Measurements from ENCODE around the gene GALNT3.

GALNT3 gene

GRCh38 chr2:165795011-165795410 is 964 bp upstream of the GALNT3 start:
- no peak for DNase-seq

GRCh38 chr2:165794536-165794928 is 485 bp upstream of the GALNT3 start:
- peak; percentile 21 for DNase-seq

GRCh38 chr2:165793161-165793778 is 777 bp downstream of the GALNT3 start:
- DNase-seq: no peak

GRCh38 chr2:165792104-165792454 is 2.0 kb downstream of the GALNT3 start:
- no peak for DNase-seq

GRCh38 chr2:165791421-165792103 is 2.5 kb downstream of the GALNT3 start:
- no peak for DNase-seq

GRCh38 chr2:165790466-165790865 is 3.6 kb downstream of the GALNT3 start:
- DNase-seq: no peak

- no peak for DNase-seq
These were observed 6.7 kb downstream of the GALNT3 start for GRCh38 chr2:165787334-165787733.

- no peak for DNase-seq
These were observed 14.3 kb downstream of the GALNT3 start for GRCh38 chr2:165779706-165780105.

GRCh38 chr2:165778653-165779451 is 15.2 kb downstream of the GALNT3 start:
- DNase-seq: no peak

GRCh38 chr2:165778187-165778556 is 15.9 kb downstream of the GALNT3 start:
- DNase-seq: no peak

GRCh38 chr2:165777522-165778186 is 16.4 kb downstream of the GALNT3 start:
- no peak for DNase-seq

- no peak for DNase-seq
These were observed 17.3 kb downstream of the GALNT3 start for GRCh38 chr2:165776796-165777195.

GRCh38 chr2:165776013-165776412 is 18.0 kb downstream of the GALNT3 start:
- no peak for DNase-seq

- no peak for DNase-seq
These were observed 20.4 kb downstream of the GALNT3 start for GRCh38 chr2:165773684-165774083.

- DNase-seq: no peak
These were observed 21.9 kb downstream of the GALNT3 start for GRCh38 chr2:165772183-165772582.

GRCh38 chr2:165766326-165766927 is 27.6 kb downstream of the GALNT3 start:
- DNase-seq: no peak

- no peak for DNase-seq
These were observed 31.3 kb downstream of the GALNT3 start for GRCh38 chr2:165762723-165763122.

GRCh38 chr2:165757906-165758675 is 36.0 kb downstream of the GALNT3 start:
- no peak for DNase-seq

- DNase-seq: no peak
These were observed 47.5 kb downstream of the GALNT3 start for GRCh38 chr2:165746501-165746900.

- DNase-seq: no peak
These were observed 48.1 kb downstream of the GALNT3 start for GRCh38 chr2:165745916-165746315.

GRCh38 chr2:165743442-165743841 is 50.6 kb downstream of the GALNT3 start:
- DNase-seq: no peak

- no peak for DNase-seq
These were observed 68.6 kb downstream of the GALNT3 start for GRCh38 chr2:165725421-165725820.
